Activated naive CD4-positive, alpha-beta T cell (primary cell): ENCODE results near the gene ATG4B.

ENCODE experiments used
- DNase-seq, 4 experiments: peaks; one replicate each; lab custom pipeline; 2025; lab: John Stamatoyannopoulos, UW

Gene ATG4B

DNA sequence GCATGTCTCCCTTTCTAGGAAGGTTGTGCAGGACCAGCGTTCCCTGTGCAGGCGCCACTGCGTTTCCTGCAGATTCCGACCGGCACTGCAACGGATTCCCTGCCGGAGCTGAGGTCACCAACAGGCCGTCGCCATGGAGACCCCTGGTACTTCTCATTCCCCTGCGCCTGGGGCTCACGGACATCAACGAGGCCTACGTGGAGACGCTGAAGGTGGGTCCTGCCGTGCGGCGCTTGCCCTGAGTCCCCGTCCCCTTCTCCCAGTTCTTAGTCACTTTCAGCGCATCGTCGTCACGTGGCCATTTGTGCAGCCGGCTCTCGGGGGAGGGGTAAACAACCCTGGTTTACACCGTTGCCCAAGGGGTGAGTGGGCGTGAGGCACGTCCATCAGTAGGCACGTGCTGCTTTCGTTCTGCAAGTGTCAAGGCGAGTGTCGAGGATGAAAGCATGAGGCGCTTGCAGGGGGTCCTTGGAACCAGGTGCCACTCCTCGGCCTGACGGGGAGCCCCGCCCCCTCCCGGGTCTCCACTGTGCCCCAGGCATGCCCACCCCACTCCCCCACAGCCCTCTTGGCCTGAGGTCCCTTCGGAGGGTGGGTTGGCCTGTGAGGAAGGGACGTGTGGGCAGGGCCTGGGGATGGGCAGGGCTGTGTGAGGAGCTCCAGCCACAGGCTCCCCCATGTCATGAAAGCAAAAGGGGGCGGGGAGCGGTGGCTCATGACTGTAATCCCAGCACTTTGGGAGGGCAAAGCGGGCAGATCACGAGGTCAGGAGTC, 29.3 kb downstream of the ATG4B start:
- no peak for DNase-seq

DNA sequence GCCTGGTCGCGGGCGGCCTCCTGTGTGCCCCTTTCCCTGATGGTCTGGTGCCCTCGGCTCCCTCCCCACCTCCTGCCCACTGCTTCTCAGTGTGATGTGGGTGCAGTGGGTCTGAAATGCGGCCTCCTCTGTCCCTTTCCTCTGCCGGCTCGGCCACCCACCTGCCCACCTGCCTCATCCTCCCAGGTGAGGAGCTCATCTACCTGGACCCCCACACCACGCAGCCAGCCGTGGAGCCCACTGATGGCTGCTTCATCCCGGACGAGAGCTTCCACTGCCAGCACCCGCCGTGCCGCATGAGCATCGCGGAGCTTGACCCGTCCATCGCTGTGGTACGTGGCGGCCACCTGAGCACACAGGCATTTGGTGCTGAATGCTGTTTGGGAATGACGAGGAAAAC, 30.9 kb downstream of the ATG4B start:
- DNase-seq = no peak

DNA sequence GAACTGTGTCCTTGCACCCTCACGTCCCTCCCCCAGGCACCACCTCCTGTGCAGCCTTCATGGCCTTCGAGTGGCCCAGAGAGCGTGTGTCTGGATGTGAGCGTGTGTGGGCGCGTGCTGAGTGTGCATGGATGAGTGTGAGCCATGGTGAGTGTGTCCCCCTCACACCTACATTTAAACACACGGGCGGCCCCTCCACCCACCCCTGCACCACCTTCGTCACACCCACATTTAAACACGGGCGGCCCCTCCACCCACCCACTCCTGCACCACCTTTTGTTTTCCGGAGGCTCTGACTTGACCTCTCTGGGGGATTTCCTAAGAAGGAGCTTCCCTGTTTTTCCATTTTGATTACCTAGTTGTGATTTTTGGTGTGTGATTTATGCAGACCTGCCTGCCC, 31.3 kb downstream of the ATG4B start:
- DNase-seq = no peak

GRCh38 chr2:241670333-241671110, 33.0 kb downstream of the ATG4B start:
- DNase-seq = no peak

DNA sequence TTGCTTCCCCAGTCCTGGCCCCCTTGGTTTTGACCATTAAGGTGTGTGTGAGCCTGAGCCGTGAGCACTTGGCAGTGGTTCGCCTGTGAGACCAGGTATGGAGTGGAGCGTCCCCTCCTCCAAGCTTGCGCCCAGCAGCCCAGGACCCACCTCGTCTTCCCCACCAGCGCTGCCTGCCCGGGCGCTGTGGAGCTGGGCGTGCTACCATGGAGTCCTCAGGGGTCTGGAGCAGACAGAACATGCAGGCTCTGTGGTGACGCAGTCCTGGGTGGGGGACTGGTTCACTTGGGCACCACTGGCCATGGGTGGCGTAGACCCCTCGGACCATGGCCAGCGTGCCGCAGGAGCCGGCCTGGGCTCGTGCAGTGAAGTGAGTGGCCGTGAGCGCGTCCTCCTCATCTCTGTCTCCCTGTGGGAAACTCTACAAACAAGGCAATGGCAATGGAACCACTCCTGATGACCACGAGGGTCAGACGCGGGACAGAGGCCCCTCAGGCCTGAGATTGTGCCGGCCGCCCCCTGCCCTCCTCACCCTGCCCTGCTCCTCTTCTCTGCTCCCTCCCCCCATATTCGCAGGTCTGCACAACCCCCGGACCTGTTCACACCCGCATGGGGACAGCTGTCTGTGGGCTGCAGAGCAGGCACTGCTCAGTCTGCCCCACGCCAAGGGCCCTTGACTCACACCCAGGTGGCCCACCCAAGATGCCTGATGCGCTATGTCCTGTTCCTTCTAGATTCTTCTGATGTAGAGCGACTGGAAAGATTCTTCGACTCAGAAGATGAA, 34.2 kb downstream of the ATG4B start:
- DNase-seq = no peak

GRCh38 chr2:241672243-241673188, 35.0 kb downstream of the ATG4B start:
- no peak for DNase-seq

DNA sequence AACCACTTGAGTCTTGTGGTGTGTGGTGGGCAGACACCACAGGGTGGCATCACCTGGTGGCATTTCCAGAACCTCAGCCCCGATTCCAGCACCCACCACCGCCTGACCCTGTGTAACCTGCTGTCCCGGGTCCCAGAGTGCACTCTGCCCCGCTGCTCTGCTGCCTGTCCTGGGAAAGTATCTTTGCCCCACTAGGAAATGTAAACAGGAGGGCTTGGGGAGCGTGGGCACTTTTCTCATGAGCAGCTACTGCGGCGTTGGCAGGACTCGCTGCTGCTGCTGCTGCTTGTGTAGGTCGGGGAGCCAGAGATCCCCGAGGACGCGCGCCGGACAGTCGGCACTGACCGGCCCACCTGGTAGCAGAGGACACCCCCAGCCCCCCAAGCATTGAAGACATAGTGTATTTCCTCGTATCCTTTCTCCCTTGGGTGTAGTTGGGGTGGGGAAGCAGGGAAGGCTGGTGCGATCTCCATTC, 35.7 kb downstream of the ATG4B start:
- DNase-seq = no peak

DNA sequence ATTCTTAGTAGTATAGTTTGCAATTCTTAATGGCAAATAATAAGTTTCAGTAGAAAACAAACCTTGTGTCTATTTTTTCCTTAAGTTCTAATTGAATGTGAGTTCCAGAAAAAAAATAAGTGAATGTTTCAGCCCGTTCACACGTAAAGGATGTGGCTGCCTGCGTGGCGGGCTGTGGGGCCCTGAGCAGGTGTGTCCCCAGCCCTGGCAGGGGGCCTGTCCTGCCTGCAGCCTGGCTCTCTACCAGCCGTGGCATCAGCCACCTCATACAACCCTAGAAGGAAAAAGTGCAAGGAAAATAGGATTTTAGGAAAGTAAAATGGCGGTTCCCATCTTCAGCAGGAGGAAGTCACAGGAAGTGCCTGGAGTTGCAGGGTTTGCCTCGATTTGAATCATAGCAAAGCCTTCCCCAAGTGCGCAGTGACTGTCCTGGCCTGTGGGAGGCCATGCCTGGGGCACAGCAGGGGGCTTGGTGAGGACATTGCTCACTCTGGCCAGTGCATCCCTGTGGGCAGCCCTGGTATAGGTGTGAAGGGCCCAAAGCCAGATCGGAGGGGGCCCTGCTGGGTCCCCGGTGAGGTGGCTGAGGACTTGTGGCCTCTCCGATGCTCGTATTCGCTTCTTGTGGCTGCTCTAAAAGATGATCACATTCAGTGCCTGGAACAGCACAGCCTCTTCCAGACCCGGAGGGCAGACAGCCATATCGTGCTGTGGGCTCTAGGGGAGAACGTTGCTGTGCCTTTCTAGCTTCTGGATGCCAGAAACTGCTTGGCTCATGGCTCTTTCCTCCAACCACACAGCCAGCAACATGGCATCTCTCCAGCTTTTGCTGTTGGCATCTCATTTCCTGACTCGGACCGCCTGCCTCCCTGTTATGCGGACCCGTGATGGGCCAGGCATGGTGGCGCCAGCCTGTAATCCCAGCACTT, 36.6 kb downstream of the ATG4B start:
- DNase-seq = no peak

DNA sequence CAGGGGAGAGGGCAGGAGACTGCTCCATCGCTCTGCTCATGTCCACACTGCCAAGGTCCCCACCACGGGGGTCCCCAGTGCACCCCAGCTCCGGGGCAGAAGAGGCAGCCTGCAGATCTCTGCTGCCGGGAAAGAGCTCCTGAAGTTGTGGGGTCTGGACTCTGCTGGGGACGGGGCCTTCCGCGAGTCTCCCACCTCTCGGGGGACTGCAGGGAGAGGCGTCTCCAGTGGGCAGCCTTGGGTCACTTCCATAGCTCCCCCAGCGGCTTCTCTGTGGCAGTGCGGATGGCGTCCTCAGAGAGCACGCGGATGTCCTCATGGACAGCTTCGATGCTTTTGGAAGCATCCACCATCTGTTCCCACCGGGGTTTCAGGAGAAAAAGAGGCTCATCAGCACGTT, 38.4 kb downstream of the ATG4B start:
- no peak for DNase-seq

GRCh38 chr2:241676665-241677064, 39.2 kb downstream of the ATG4B start:
- DNase-seq = no peak

DNA sequence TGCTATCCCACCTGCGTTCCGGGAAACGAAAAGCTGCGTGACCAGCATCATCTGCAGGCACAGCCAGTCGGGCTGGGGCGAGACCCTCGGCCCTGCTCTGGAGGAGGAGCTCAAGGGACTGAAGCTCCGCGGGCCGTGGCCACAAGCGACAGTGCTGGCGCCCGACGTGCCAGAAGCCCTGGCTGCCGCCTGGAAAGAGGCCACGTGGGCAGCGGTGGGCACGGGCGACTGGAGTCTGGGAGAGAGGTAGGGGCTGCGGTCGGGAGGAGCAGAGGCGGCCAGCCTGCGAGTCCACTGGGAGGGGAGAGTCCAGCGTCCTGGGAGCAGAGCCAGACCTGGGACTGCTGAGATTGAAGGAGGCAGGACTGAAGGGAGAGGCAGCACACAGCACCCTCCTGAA, 39.9 kb downstream of the ATG4B start:
- DNase-seq = no peak

GRCh38 chr2:241678307-241678706, 40.8 kb downstream of the ATG4B start:
- no peak for DNase-seq

GRCh38 chr2:241678784-241679540, 41.5 kb downstream of the ATG4B start:
- DNase-seq = no peak

DNA sequence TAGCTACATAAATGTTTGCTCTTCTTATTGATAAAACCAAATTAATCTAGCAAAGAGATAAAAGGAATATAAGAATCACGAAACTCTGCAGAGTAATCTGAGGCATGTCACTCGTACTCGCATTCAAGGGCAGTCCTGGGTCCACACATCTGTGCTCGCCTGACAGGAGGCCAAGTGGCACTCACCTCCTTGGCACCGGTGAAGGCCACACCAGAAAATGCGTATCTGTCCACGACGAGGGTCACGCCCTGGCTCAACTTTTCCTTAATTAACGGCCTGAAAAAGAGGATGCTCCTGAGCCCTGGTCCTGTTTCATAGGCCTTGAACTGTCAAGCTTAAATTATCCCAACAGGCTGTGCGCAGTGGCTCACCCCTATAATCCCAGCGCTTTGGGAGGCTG, 42.6 kb downstream of the ATG4B start:
- DNase-seq = no peak

DNA sequence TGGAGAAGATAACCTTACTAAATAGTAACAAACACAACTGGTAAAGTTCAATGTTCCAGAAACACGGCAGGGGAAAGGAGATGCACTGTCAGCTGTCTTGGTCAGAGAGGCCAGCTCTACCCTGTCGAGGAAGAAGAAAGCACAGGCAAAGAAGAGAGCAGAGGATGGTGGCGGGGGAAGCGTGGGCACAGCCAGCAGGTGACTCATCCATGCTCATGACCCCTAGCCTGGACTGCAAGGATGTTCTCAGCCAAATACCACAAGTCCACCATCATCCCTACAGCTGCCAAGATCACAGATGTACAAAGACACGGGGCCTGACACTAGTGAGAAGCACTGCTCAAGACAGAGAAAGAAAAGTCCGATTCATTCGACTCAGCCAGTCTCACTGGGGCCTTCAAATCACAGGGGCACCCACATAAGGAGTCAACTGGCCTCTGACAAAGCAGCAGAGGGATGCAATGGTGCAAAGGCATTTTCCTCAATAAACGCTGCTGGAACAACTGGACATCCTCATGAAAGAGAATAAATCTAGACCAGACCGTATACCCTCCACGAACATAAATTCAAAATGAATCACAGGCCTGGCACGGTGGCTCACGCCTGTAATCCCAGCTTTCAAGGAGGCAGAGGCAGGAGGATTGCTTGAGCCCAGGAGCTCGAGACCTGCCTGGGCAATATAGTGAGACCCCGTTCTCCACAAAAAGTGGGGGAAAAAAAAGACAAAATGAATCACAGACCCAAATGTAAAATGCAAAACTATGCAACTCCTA, 43.5 kb downstream of the ATG4B start:
- no peak for DNase-seq

DNA sequence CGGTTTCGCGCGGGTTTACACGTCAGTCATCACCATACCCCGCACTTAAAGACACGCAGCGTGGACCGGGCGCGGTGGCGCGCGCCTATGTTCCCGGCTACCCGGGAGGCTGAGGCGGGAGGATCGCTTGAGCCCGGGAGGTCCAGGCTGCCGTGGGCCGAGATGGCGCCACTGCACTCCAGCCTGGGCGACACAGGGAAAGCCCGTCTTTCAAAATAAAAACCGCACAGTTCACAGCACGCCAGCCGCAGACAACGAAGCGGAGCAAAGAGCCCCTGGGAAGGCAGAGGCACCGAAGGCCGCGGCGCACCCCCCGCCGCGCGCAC, 48.8 kb downstream of the ATG4B start:
- DNase-seq = no peak

- peak; percentile 90 to 95 (median 92) for DNase-seq
Measured at GRCh38 chr2:241686650-241687425, 49.3 kb downstream of the ATG4B start, which contains the start of gene DTYMK. Gene DTYMK (minus strand): TSS chr2:241686815. CDS start chr2:241686783, 32 bp downstream.

GRCh38 chr2:241689306-241689705, 51.8 kb downstream of the ATG4B start:
- DNase-seq = peak in 1 of 4 experiments; percentile 29
